ENCODE data around the gene SOX6. TPM values are rescaled to one million over a fixed set of nuclear protein-coding genes. Genes with fewer than 3 reads are reported as not detected.

The SOX6 gene
- polyA plus RNA-seq, 1 donor (not counting 4 experiments of a cell fraction or from before 2014, with no cell fraction given) = 6.0 TPM

DNA sequence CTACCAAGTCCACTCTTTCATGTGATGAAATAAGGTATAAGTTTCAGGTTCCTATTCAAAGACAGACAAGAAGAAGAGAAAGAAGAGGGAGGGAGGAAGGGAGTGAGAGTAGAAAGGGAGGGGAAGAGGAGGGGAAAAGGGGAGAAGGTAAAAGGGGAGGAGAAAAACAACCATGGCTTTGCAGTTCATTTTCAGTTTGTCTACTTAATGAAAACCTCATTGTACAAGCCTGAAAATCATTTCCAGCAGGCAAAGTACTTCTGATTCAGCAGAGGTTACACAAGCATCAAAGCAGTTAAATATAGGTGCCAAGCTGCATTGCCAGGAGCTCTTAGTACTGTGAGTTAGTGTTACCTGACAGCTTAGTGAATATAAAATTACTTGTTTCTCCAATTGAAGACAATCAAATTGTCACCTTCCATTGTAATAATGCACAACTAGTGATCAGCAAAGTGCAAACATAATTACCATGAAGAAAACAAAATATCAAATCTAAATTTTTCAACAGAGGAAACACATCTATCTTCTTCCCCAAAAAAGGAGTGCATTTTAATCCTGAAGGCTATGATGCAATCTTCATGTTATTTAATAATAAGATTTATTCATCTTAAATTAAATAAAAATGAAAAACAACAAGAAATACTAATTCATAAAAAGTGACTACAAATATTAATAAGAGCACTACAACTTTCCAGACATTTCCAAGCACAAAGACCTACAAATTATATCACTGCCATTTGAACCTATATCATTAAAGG, 8.2 kb downstream of the SOX6 start:
- DNase-seq (ENCODE audit: low read depth, low spot score) = no peak
- Histone ChIP-seq H3K27ac (ENCODE audit: control insufficient read depth, insufficient read depth, low read length) (no peak overlapping the region), H3K9ac (ENCODE audit: control insufficient read depth, extremely low read depth, insufficient read depth, low read length) (no peak overlapping the region), H3K4me1 (ENCODE audit: control insufficient read depth, extremely low read depth, insufficient read depth, low read length) (no peaks in the 10 kb centered on the region), H4K20me1 (ENCODE audit: control insufficient read depth, extremely low read depth, insufficient read depth, low read length) (no peaks in the 10 kb centered on the region), H3K4me2 (ENCODE audit: control insufficient read depth, extremely low read depth, insufficient read depth, low read depth, low read length) (no peak overlapping the region), H3K4me3 (ENCODE audit: control insufficient read depth in 2 of 3, extremely low read depth in 1 of 3, insufficient read depth in 2 of 3, low read depth in 1 of 3, low read length in 3 of 3) (no peak overlapping the region), H3K9me1 (ENCODE audit: control insufficient read depth, extremely low read depth, insufficient read depth, low read length) (no peaks in the 10 kb centered on the region), H3K79me2 (ENCODE audit: control insufficient read depth, insufficient read depth, low read length) (no peaks in the 10 kb centered on the region), H3K9me3 (ENCODE audit: control insufficient read depth, low read depth, low read length) (no peaks in the 10 kb centered on the region), H3K36me3 (ENCODE audit: control insufficient read depth in 2 of 2, extremely low read depth in 1 of 2, insufficient read depth in 2 of 2, low read length in 2 of 2) (no peaks in the 10 kb centered on the region), H3K27me3 (ENCODE audit: control insufficient read depth, extremely low read depth, insufficient read depth, low read length) (no peaks in the 10 kb centered on the region), H2AFZ (ENCODE audit: control insufficient read depth, low read length) (peak overlapping the region; percentile 27)
- TF ChIP-seq, protein P1, sequence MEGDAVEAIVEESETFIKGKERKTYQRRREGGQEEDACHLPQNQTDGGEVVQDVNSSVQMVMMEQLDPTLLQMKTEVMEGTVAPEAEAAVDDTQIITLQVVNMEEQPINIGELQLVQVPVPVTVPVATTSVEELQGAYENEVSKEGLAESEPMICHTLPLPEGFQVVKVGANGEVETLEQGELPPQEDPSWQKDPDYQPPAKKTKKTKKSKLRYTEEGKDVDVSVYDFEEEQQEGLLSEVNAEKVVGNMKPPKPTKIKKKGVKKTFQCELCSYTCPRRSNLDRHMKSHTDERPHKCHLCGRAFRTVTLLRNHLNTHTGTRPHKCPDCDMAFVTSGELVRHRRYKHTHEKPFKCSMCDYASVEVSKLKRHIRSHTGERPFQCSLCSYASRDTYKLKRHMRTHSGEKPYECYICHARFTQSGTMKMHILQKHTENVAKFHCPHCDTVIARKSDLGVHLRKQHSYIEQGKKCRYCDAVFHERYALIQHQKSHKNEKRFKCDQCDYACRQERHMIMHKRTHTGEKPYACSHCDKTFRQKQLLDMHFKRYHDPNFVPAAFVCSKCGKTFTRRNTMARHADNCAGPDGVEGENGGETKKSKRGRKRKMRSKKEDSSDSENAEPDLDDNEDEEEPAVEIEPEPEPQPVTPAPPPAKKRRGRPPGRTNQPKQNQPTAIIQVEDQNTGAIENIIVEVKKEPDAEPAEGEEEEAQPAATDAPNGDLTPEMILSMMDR (optimal IDR thresholded peaks at IDR 0.05 in 1 of 3, IDR thresholded peaks at IDR 0.05 in 1 of 3, conservative IDR thresholded peaks at IDR 0.05 in 1 of 3; ENCODE audit: extremely low read depth in 1 of 3, insufficient read depth in 2 of 3, low read length in 3 of 3) = no peak
- no peak for TF ChIP-seq EZH2 (IDR thresholded peaks at IDR 0.05; ENCODE audit: low read length)
- dilution Hi-C loops (cut with MboI; ENCODE audit: extremely low pct_ligation_motif_present, low sequenced_read_pairs) = no loop called here
- no peak for FAIRE-seq

DNA sequence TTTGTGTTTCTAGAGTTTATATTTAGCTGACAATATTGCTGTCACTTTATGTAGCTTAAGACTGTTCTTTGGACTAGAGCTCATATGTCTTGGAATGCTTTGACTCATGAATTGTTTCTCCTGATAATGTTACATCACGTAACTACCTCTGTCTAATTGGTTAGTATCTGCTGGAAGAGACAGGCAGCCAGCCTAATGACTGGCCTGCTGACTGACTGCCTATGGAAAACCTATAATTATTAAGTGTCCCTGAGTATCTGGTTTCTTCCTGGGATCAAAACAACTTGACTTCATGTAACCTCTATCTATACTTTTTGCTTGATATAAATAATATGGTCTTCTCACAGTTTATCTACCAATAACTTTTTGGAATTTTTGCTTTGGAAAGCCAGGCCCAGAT, 9.4 kb downstream of the SOX6 start:
- peak; percentile 72 for FAIRE-seq

More for the DNA sequence above, 9.4 kb downstream of the SOX6 start:
- Histone ChIP-seq H2AFZ (ENCODE audit: control insufficient read depth, low read length) (no peak overlapping the region), H3K9me1 (ENCODE audit: control insufficient read depth, extremely low read depth, insufficient read depth, low read length) (no peaks in the 10 kb centered on the region), H3K4me2 (ENCODE audit: control insufficient read depth, extremely low read depth, insufficient read depth, low read depth, low read length) (no peak overlapping the region), H3K27me3 (ENCODE audit: control insufficient read depth, extremely low read depth, insufficient read depth, low read length) (no peaks in the 10 kb centered on the region), H3K36me3 (ENCODE audit: control insufficient read depth in 2 of 2, extremely low read depth in 1 of 2, insufficient read depth in 2 of 2, low read length in 2 of 2) (no peaks in the 10 kb centered on the region), H3K27ac (ENCODE audit: control insufficient read depth, insufficient read depth, low read length) (no peak overlapping the region), H3K79me2 (ENCODE audit: control insufficient read depth, insufficient read depth, low read length) (no peaks in the 10 kb centered on the region), H3K4me1 (ENCODE audit: control insufficient read depth, extremely low read depth, insufficient read depth, low read length) (no peaks in the 10 kb centered on the region), H3K4me3 (ENCODE audit: control insufficient read depth in 2 of 3, extremely low read depth in 1 of 3, insufficient read depth in 2 of 3, low read depth in 1 of 3, low read length in 3 of 3) (no peak overlapping the region), H3K9me3 (ENCODE audit: control insufficient read depth, low read depth, low read length) (no peaks in the 10 kb centered on the region), H4K20me1 (ENCODE audit: control insufficient read depth, extremely low read depth, insufficient read depth, low read length) (no peaks in the 10 kb centered on the region), H3K9ac (ENCODE audit: control insufficient read depth, extremely low read depth, insufficient read depth, low read length) (no peak overlapping the region)
- DNase-seq (ENCODE audit: low read depth, low spot score) = no peak
- no peak for TF ChIP-seq EZH2 (IDR thresholded peaks at IDR 0.05; ENCODE audit: low read length)
- TF ChIP-seq, protein P1 (optimal IDR thresholded peaks at IDR 0.05 in 1 of 3, IDR thresholded peaks at IDR 0.05 in 1 of 3, conservative IDR thresholded peaks at IDR 0.05 in 1 of 3; ENCODE audit: extremely low read depth in 1 of 3, insufficient read depth in 2 of 3, low read length in 3 of 3) = no peak
- dilution Hi-C loops (cut with MboI; ENCODE audit: extremely low pct_ligation_motif_present, low sequenced_read_pairs) = no loop called here

Measured in keratinocyte (primary cell).